ENCODE results near the gene RAC2. TPM values are rescaled to one million over a fixed set of nuclear protein-coding genes. Genes with fewer than 3 reads are reported as not detected.

Gene RAC2
- total and polyA plus RNA-seq, 2 of the 8 experiments (the other 6 are each of a cell fraction or from before 2014, with no cell fraction given) = 2.3 to 4.3 TPM

- no peak for TF ChIP-seq SIX5 (IDR thresholded peaks at IDR 0.05; ENCODE audit: low read depth, low read length)
Measured at GRCh38 chr22:37177221-37177620, 66.8 kb downstream of the RAC2 start (continued).
